ENCODE data around the gene JMJD4.
A peak's percentile ranks its signal among the peaks of the same experiment; 100 is the strongest.
"Not testable (repeated sequence)": the region's sequence is repeated elsewhere in the genome, so short reads cannot be mapped to it uniquely, and the experiment has no call there.

Gene JMJD4

DNA sequence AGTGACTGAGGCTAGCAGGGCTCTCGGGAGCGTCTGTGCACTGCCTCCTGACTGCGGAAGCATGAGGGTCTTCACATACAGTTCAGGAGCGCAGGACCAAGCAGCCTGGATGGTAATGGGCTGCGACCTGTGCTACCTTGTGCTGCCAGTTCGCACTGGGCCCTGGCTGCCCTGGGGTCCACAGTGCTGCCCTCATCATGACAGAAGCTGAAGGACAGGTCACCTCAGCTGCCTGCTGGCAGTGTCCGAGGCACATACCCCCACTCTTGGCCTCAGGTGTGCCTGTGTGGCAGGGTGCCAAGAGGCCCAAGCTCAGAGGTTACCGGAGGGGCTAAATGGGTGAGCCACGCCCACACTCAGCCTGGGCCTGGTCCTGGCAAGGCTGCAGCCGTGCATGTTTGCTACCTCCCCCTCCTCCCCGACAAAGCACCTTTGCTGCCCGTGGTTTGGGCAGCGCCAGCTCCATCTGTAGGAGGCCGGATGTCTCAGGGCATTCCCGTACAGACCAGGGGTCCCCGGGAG, 4.4 kb downstream of the JMJD4 start:
- DNase-seq, result no peak

DNA sequence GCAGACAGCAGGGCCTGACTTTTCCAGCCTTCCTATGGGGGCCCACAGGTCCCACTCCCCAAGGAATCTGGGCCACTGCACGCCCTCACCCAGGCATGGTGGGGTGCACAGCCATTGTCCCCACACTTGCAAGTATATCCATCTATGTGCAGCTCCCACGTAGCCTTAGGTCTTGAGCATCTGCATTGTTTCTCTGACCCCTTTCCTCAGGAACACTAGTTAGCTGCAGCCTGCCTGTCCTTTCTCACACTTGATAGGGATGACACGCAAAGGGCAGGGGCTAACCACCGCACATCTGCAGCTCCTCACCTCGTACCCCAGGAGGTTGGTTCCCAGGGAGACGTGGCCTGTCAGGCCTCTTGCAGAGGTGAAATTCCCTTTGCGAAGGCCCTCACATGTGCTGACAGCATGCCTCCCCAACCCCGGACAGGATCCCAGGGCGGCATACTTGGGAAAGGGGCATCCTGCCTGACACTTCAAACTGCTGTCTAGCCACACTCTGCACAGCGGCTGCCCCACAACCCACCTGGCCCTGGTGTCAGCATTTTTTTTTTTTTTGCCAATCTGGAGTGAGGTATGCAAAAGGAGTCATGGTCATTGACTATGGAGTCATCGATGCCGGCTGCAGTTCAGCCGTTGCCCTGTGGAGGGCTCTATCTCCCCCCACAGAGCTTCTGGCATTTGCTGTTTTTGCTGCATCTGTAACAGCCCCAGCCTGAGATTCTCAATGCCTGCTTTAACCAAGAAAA, 5.0 kb downstream of the JMJD4 start:
- no peak for DNase-seq

DNA sequence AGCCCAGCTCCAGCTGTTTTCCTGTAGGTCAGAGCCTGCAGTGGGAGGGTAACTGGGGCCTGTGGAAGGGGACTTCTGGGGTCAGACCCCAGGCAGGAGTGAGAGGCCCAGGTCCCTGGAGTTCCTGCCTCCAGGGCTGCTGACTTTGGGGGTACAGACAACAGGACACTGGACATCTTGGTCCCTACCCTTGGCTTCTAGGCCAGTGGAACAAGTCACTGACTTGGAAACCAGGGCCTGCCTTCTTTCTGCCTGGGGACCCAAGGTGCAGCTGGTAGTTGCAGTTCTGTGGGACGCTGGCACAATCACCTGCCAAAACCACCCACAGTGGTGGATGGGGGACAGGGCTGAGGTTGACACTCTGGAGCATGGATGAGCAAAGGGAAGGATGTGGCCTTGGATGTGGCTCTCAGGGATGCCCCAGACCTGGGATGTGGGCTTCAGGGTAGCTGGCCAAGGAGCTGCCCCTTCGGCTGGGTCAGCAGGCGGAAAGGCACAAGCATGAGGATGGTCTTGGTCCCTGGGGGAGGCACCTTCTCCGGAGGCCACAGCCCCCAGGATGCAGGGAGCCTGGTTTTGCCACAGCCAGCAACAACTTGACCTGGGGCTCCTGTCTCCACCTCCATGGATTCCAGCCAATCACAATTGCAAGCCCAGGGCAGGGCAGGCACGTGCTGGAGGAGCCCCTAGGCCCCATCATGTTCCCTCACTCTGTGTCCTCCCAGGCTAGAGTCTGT, 5.8 kb downstream of the JMJD4 start:
- DNase-seq, result no peak

DNA sequence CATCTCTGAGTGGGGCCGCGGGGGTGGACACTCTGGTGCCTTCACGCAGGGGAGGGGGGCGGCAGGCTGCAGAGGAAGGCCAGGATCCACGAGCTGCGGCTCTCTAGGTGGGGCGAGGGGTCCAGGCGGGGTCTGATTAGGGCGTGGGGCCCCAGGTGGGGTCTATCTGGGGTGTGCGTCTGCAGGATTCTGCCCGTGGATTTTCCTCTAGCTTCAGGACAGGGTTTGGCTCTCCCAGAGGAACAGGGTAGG, 6.3 kb downstream of the JMJD4 start:
- no peak for DNase-seq

DNA sequence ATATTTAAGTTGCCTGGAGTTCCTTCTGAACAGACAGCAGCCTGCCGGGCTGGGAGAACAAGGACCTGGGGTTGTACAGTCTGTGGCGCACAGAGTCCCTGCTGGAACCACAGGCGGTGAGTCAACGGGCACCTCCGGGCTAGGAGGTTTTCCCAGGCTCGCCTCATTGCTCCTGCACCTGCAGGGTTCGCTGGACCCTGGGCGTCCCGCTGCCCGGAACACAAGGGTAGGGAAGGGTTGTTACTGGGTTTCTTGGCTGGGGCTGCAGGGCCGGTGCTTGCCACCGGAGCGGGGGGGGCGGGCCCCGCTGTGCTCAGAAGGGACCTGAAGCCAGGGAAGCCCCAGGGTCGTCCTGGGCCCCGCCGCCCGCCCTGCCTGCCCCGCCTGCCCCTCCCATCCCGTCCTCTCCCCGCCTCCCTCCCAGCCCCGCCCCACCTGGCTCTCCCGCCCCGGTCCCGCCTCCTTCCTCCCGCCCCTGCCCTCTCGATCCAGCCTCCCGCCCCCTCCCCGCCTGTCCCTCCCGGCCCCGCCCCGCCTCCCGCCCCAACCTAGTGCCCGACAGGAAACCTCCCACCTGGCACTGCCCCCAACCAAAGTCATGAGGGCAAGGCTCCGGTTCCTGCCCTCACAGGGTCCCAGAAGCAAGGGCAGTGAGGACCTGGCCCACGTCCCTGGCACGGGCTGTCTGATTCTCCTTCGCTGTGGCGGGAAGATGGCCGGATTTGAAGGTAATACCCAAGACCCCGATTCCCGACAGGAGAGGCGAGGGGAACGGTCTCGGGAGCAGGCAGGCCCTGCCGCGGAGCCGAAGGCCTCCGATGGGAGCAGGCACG, 6.8 kb downstream of the JMJD4 start:
- peak; percentile 88 for DNase-seq

DNA sequence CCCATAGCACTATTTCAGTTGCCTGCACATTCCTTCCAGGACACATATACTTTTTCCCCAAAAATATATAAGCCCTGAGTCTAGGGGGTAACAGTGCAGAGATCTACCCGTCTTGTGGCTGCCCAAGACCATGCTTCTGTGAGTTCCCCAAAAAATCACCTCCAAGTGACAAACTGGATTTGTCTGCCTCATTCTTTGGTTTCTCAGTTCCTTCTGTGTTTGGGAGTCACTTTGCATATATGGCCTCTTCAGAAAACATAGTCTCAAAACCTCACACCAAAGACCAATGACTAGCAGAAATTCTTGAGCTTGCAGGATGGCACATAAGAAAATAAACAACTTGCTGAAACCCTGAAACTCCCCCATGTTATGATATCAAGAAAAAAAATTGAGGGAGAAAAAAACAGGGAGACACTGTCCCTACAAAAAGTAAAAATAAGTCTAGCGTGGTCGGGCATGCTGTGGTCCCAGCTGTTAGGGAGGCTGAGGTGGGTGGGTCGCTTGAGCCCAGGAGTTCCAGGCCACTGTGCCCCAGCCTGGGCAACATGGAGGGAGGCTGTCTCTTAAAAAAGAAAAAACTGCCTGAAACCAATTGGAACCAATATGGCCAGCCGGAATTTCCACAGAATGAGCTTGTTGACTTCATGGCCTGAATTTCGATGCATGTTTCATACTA, 8.0 kb downstream of the JMJD4 start:
- no peak for DNase-seq

DNA sequence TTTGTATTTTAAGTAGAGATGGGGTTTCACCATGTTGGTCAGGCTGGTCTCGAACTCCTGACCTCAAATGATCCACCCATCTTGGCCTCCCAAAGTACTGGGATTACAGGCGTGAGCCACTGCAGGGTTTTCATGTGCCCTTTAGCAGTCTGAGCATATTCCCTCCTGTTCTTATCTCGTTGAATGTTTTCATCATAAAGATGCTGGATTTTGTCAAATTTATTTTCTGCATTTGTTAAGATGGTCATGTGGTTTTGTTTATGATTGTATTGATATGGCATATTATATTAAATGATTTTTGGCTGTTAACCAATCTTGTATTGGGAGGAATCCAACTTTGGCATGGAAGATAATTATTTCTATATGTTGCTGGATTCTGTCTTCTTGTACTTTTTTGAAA, 8.8 kb downstream of the JMJD4 start:
- DNase-seq, result no peak

DNA sequence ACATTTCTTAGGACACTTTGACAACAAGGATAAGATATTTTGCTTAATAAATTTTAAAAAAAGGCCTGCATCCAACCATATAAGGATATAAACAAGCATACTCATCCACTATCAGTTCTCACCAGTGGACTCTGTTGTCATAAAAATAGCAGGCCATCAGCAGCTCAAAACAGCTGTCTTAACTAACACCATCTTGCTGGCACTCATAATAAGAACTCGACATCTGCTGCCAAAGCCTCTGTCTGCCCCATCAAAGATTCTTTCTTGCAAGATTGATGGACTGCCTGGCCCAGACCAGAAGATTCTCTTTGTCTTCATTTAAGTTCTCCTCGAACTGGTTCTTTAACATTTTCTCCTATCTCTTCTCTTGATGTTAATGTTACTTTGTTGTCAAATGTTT, 10.1 kb downstream of the JMJD4 start:
- DNase-seq, result no peak

DNA sequence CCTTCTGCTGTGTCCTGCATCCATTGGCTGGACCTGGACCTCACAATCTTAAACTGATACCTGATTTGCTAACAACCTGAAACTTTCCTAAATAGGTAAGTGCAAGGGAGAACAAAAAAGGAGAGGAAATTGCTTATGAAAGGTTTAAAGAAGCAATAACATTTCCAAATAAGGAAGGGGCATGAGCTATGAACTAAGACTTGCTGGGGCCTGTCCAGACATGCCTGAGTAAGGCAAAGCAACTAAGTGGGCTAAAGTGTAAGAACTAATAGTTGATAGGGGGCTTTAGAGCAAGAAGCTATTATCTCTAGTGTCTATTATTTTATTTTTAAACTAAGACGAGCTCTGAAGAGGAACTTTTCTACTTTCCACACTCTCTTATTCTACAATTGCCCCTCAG, 11.6 kb downstream of the JMJD4 start:
- DNase-seq, result no peak

DNA sequence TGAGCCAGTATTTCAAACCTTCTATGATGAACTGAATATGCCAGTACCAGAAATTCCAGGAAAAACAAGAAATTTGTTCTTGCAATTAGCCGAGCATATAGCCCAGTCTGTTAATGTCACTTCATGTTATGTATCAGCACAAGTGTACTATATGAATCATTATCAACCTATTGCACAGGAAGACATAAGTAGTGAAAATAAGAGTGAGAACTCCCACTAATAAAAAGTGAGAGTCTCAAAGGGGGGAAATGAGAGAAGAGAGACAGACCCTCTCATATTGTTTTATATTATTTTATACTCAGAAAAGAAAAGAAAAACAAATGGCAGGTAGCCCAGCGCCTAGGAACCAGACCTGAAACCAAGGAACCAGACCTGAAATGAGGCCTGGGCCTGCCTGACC, 16.2 kb downstream of the JMJD4 start:
- DNase-seq, result no peak

DNA sequence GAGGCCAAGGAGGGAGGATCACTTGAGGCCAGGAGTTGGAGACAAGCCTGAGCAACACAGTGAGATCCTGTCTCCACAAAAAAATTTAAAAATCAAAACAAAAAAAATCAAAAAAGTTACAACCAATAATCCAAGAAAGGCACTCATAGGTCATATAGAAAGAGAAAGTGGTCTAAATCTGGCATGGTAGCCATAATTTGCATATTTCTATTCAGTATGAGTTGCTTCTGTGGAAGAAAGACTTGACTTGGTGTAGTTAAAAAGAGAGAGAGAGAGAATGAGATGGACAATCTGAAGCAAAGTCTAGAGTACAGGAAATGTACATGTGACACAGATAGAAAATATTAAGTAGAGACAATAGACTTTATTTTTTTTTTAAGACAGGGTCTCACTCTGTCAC, 22.5 kb downstream of the JMJD4 start:
- no peak for DNase-seq

DNA sequence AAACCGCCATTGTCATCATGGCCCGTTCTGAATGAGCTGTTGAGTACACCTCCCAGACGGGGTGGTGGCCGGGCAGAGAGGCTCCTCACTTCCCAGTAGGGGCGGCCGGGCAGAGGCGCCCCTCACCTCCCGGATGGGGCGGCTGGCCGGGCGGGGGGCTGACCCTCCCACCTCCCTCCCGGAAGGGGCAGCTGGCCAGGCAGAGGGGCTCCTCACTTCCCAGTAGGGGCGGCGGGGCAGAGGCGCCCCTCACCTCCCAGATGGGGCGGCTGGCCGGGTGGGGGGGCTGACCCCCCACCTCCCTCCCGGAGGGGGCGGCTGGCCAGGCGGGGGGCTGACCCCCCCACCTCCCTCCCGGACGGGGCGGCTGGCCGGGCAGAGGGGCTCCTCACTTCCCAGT, 24.6 kb downstream of the JMJD4 start:
- DNase-seq, result not testable (repeated sequence)

DNA sequence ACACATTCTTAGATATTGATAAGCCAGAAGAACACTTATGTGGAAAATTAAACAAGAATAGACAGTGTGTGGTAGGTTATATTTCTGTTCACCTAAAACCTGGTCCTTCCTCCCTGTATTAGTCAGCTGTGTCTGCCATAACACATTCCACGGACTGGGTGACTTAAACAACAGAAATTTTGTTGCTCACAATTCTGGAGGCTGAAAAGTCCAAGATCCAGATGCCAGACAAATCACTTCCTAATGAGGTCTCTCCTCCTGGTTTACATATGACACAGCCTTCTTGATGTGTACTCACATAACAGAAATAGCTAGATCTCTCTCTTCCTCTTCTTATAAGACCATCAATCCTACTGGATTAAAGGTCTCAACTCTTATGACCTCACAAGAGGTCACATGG, 25.7 kb downstream of the JMJD4 start:
- no peak for DNase-seq

DNA sequence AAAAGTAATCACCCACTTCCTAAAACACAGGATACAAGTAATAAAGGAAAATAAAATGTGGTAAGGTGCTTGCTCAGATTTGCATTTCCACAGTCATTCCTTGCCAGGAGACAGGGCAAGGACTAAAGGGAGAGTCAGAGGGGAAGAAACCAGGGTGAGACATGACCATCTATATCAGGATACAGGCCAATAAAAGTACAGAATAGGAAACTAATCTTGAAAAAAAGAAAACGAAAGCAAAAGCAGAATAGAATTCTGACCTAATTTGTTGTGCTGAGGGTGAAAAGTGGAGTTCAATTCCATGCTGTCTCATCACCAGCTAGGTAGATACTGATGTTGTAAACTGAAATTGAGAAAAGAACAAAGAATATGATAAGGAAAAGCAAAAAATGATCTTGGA, 27.3 kb downstream of the JMJD4 start:
- no peak for DNase-seq

DNA sequence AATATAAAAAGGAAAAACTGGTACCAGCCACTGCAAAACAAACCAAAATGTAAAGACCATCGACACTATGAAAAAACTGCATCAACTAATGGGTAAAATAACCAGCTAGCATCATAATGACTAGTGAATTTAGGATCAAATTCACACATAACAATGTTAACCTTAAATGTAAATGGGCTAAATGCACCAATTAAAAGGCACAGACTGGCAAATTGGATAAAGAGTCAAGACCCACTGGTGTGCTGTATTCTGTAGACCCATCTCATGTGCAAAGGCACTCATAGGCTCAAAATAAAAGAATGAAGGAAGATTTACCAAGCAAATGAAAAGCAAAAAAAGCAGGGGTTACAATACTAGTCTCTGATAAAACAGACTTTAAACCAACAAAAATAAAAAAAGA, 33.5 kb downstream of the JMJD4 start:
- not testable (repeated sequence) for DNase-seq

DNA sequence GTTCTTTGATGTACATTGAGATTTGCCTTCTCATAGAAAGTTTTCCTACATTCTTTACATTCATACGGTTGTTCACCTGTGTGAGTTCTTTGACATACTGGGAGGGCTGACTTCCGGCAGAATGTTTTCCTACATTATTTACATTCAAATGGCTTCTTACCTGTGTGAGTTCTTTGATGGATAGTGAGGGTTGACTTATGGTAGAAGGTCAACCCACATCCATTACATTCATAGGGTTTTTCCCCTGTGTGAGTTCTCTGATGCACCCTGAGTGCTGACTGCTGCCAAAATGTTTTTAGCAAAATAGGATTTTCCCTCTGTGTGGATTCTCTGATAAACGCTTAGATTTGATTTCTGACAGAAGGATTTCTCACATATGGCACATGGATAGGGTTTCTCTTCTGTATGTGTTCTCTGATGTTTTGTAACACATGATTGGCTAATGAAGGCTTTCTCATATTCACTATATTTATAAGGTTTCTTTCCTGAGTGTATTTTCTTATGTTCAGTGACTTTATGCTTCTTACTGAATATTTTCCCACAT, 37.7 kb downstream of the JMJD4 start:
- no peak for DNase-seq

DNA sequence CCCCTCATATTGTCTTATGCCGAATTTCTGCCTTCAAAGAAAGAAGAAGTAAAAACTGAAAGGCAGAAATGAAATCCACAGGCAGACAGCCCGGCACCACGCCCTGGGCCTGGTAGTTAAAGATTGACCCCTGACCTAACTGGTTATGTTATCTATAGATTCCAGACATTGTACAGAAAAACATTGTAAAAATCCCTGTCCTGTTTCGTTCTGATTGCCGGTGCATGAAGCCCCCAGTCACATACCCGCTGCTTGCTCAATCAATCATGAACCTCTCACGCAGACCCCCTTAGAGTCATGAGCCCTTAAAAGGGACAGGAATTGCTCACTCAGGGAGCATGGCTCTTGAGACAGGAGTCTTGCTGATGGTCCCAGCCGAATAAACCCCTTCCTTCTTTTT, 49.3 kb downstream of the JMJD4 start:
- DNase-seq, result no peak
